BLaER1 (cell line): ENCODE results near the gene ELOA.
"Not testable (repeated sequence)": the region's sequence is repeated elsewhere in the genome, so short reads cannot be mapped to it uniquely, and the experiment has no call there.

Source experiments
- H3K27ac ChIP-seq: shearing (Covaris generic); formaldehyde crosslinking; 2 replicates; pipeline ENCODE4 v1.8.1; 2022
- H3K27me3 ChIP-seq: shearing (Covaris generic); formaldehyde crosslinking; 2 replicates; pipeline ENCODE4 v1.8.1; 2022
- H3K36me3 ChIP-seq: shearing (Covaris generic); formaldehyde crosslinking; 2 replicates; pipeline ENCODE4 v1.8.1; 2022
- H3K4me1 ChIP-seq: shearing (Covaris generic); formaldehyde crosslinking; 2 replicates; pipeline ENCODE4 v1.8.1; 2022
- H3K4me2 ChIP-seq: shearing (Covaris generic); formaldehyde crosslinking; 2 replicates; pipeline ENCODE4 v1.8.1; 2022
- H3K4me3 ChIP-seq: shearing (Covaris generic); formaldehyde crosslinking; 2 replicates; pipeline ENCODE4 v1.8.1; 2022
- H3K9ac ChIP-seq: shearing (Covaris generic); formaldehyde crosslinking; 2 replicates; pipeline ENCODE4 v1.8.1; 2022
- H3K9me3 ChIP-seq: shearing (Covaris generic); formaldehyde crosslinking; 2 replicates; pipeline ENCODE4 v1.8.1; 2022
- H4K20me1 ChIP-seq: shearing (Covaris generic); formaldehyde crosslinking; 2 replicates; pipeline ENCODE4 v1.8.1; 2022
- Cebpa-rat ChIP-seq: shearing (Covaris generic); IDR thresholded peaks from 2 replicates; pipeline ENCODE4 v1.8.1; 2022

Gene ELOA

DNA sequence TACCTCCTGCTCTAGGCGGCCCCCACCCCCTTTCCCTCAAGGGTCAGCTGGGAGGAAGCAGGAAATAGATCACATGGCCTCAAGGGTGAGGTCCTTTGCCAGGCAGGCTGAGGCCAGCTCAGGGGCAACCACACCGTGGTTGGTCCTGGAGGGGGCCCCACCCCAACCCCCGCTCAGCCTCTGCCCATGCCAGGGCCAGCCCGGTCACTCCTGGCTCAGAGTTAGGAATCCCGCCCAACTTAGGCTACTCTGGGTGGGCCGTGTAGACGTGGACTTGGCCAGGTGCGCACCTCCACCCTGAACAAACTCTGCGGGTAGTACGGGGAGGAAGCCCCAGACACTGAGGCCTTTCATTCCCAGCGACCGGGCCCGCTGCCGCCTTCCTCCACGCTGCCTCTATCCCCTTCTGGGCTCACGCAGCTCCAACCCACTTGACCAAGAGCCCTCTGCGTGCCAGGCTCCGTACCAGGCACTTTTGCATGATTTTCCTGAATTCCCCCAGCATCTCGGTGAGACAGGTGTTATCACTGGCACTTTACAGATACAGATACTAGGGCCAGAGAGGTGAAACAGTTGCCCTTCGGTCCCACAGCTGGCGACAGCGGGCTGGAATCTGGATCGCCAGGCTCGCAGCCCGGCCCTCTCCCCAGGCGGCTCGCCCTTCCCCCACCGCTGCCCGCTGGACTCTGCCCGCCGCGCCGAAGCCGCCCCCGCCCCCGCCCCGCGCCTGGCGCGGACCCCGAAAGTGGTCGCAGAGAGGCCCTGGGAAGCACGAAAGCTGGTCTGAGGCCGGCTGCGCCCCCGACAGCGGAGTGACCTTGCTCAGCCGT, 56.5 kb downstream of the ELOA start:
- TF ChIP-seq Cebpa-rat, result no peak
- H4K20me1 ChIP-seq, result 0 out of 2 replicates have a peak, but pooled peaks cover 9% of the 10 kb centered on the region
- H3K27ac ChIP-seq, result peak overlapping the region; percentile 72
- H3K4me1 ChIP-seq, result peaks cover 21% of the 10 kb centered on the region
- no peaks in the 10 kb centered on the region for H3K27me3 ChIP-seq
- peak overlapping the region; percentile 85 for H3K9ac ChIP-seq
- H3K4me2 ChIP-seq, result peak overlapping the region; percentile 96
- H3K36me3 ChIP-seq, result peaks cover 60% of the 10 kb centered on the region
- no peaks in the 10 kb centered on the region for H3K9me3 ChIP-seq
- H3K4me3 ChIP-seq, result peak overlapping the region; percentile 86

DNA sequence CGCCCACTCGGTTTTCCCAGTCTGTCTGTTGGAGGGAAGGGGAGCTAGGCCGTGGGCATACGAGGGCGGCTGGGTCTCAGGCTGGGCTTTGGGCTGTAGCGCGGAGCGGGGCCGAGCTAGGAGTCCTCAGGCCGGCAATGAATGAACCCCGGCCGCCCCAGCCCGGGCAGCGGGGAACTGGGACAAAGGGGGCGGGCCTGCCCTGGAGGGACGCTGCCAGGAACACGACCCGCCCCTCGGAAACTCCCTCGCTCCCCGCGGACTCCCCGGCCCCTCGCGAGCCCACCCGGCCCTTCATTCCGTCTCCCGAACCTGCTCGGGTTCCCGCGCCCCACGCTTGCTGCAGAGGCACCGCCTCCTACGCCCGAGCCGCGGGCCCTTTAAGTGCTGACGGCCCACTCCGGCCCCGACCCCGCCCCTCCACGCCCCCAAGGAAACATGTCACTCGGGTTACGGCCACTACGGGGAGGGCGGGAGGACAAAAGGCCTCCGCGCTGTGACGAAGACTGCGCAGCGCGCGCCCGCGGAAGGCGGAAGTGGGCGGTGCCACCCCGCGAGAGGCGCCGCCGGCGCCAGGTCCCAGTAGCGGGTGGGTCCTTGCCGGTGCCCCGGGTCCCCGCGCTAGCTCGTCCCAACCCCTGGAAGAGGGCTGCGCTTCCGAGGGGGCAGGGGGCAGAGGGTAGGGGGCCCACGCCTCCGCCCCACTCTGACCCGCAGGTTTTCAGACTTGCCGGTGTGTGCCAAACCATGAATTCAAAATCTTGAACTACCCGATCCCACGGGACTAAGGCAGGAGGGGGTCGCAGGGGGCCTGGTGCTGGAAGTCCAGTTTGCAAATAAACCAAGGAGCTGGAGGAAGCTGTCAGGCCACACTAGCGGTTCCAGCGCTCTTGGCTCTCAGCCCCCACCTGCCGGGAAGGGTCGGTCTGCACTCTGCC, 57.4 kb downstream of the ELOA start, which contains the start of gene GALE:
Gene GALE (minus strand): TSS at position 355 of the 938 bp plus-strand sequence. CDS start 1,747 bp downstream, outside the sequence.
- Histone ChIP-seq H3K27ac (peak within 1 kb of the TSS; percentile 80), H3K4me2 (peak within 1 kb of the TSS; percentile 96), H3K9ac (peak within 1 kb of the TSS; percentile 85)

GRCh38 chr1:23801338-23801748, 58.1 kb downstream of the ELOA start:
- H3K36me3 ChIP-seq, result peaks cover 49% of the 10 kb centered on the region
- H3K4me3 ChIP-seq, result peak overlapping the region; percentile 86
- TF ChIP-seq Cebpa-rat, result 0 out of 2 replicates have a peak, but pooled peaks have one; percentile 41
- H4K20me1 ChIP-seq, result 0 out of 2 replicates have a peak, but pooled peaks cover 9% of the 10 kb centered on the region
- H3K4me2 ChIP-seq, result peak overlapping the region; percentile 96
- peak overlapping the region; percentile 80 for H3K27ac ChIP-seq
- peaks cover 21% of the 10 kb centered on the region for H3K4me1 ChIP-seq
- H3K9me3 ChIP-seq, result no peaks in the 10 kb centered on the region
- peak overlapping the region; percentile 85 for H3K9ac ChIP-seq
- no peaks in the 10 kb centered on the region for H3K27me3 ChIP-seq

More for the DNA sequence above, 57.4 kb downstream of the ELOA start, which contains the start of gene GALE:
- H4K20me1 ChIP-seq, result 0 out of 2 replicates have a peak, but pooled peaks cover 9% of the 10 kb centered on the region
- peaks cover 52% of the 10 kb centered on the region for H3K36me3 ChIP-seq
- H3K4me1 ChIP-seq, result peaks cover 21% of the 10 kb centered on the region
- no peaks in the 10 kb centered on the region for H3K27me3 ChIP-seq
- H3K4me3 ChIP-seq, result peak within 1 kb of the TSS; percentile 86
- no peaks in the 10 kb centered on the region for H3K9me3 ChIP-seq
- no peak for TF ChIP-seq Cebpa-rat

GRCh38 chr1:23801876-23802275, 58.6 kb downstream of the ELOA start:
- H3K27ac ChIP-seq, result no peak overlapping the region
- 0 out of 2 replicates have a peak, but pooled peaks cover 9% of the 10 kb centered on the region for H4K20me1 ChIP-seq
- H3K4me3 ChIP-seq, result no peak overlapping the region
- H3K27me3 ChIP-seq, result no peaks in the 10 kb centered on the region
- H3K36me3 ChIP-seq, result peaks cover 49% of the 10 kb centered on the region
- TF ChIP-seq Cebpa-rat, result no peak
- peak overlapping the region; percentile 85; the same call in 1 of the 2 replicates for H3K9ac ChIP-seq
- peaks cover 21% of the 10 kb centered on the region for H3K4me1 ChIP-seq
- H3K9me3 ChIP-seq, result no peaks in the 10 kb centered on the region
- peak overlapping the region; percentile 96 for H3K4me2 ChIP-seq

- not testable (repeated sequence) for H3K9ac ChIP-seq, H3K4me3 ChIP-seq, H3K4me2 ChIP-seq, H3K9me3 ChIP-seq, H3K27ac ChIP-seq, H4K20me1 ChIP-seq, H3K27me3 ChIP-seq
- H3K36me3 ChIP-seq, result peaks cover 49% of the 10 kb centered on the region
- peaks cover 23% of the 10 kb centered on the region for H3K4me1 ChIP-seq
These were observed 59.6 kb downstream of the ELOA start for GRCh38 chr1:23802809-23803342.

DNA sequence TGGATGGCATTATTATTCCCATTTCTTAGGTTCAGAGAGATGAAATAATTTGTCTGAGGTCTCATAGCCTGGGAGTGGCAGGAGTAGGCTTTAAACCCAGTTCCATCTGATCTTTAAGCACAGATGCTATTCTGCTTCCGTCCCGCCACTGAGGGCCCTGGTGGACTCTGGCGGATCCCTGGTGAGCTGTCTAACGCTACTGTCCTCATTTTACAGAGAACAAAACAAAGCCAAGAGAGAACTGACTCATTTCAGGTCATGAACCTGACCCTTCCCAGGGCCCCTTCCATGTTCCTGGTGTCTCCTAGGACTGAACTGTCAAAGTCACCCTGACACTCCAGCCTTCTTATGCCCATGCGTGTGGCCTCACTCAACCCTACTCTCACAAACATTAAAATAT, 60.4 kb downstream of the ELOA start:
- 0 out of 2 replicates have a peak, but pooled peaks cover 9% of the 10 kb centered on the region for H4K20me1 ChIP-seq
- H3K9me3 ChIP-seq, result no peaks in the 10 kb centered on the region
- H3K36me3 ChIP-seq, result peaks cover 48% of the 10 kb centered on the region
- no peaks in the 10 kb centered on the region for H3K27me3 ChIP-seq
- H3K4me2 ChIP-seq, result no peak overlapping the region
- no peak for TF ChIP-seq Cebpa-rat
- peaks cover 26% of the 10 kb centered on the region for H3K4me1 ChIP-seq
- H3K9ac ChIP-seq, result no peak overlapping the region
- H3K27ac ChIP-seq, result no peak overlapping the region
- no peak overlapping the region for H3K4me3 ChIP-seq

DNA sequence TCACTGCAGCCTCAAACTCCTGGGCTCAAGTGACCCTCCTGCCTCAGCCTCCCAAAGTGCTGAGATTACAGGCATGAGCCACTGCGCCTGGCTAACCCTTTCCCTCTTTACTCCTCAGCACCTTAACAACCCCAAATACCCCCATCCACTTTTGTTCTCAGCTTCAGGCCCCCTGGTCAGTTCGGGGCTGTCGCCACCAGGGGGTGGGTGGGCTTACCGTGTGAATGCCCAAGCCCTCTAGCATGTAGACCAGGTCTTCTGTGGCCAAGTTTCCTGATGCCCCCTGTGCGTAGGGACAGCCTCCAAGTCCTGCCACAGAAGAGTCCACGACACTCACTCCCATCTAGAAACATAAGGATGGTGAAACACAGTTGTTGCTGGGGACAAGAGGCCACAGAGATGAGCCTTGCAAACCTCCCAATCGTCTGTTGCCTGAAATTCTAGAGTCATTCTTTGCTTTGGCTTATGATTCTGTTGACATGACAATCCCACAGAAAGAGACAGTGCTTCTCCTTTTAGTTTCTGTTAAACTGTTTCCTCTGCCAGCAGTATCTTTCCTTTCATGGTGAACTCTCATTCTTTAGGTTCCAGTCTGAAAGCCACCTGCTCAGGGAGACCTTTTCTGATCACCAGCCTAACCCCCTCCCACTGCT, 61.0 kb downstream of the ELOA start:
- H3K36me3 ChIP-seq, result peaks cover 42% of the 10 kb centered on the region; the same call in 1 of the 2 replicates
- no peaks in the 10 kb centered on the region for H3K27me3 ChIP-seq
- 0 out of 2 replicates have a peak, but pooled peaks cover 4% of the 10 kb centered on the region for H4K20me1 ChIP-seq
- H3K4me2 ChIP-seq, result no peak overlapping the region
- H3K9ac ChIP-seq, result no peak overlapping the region
- no peaks in the 10 kb centered on the region for H3K9me3 ChIP-seq
- H3K4me3 ChIP-seq, result no peak overlapping the region
- no peak overlapping the region for H3K27ac ChIP-seq
- H3K4me1 ChIP-seq, result peaks cover 20% of the 10 kb centered on the region
- no peak for TF ChIP-seq Cebpa-rat

DNA sequence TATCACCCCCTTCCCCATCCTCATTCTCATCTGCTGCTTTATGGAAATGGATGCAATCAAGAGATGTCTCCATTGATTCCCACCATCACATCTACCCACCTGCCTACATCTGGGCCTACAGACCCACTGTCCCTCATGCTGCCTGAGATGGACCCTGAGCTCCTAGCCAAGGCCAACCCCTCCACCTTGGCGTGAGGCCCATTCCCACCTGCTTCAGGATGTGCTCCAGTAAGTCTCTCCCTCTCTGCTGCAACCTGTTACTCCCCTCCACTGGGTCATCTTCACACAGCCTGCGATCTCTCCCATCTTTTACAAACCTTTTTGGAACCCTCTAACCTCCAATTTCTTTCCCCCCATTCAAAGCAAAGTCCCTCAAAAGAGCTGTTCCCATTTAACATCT, 61.8 kb downstream of the ELOA start:
- H3K9me3 ChIP-seq, result no peaks in the 10 kb centered on the region
- no peak overlapping the region for H3K9ac ChIP-seq
- H3K4me2 ChIP-seq, result no peak overlapping the region
- H3K36me3 ChIP-seq, result peaks cover 42% of the 10 kb centered on the region; the same call in 1 of the 2 replicates
- H3K4me3 ChIP-seq, result no peak overlapping the region
- no peaks in the 10 kb centered on the region for H3K27me3 ChIP-seq
- H3K27ac ChIP-seq, result no peak overlapping the region
- H4K20me1 ChIP-seq, result no peaks in the 10 kb centered on the region
- TF ChIP-seq Cebpa-rat, result no peak
- H3K4me1 ChIP-seq, result peaks cover 17% of the 10 kb centered on the region

DNA sequence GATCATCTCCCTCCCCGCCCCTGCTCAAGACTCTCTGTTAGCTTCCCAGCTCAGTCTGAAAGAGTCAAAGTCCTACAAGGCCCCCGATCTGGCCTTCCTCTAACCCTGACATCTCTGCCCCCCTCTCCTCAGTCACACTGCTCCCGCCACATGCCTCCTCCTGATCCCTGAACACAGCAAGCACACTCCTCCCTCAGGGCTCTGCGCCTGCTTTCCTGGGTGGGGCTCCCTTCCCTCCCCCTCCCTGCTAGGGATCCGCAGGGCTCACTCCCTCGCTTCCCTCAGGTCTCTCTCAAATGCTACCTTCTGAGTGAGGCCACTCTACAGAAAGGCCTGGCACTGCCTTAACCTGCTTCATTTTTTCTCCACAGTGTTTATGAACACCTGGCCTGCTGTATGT, 63.0 kb downstream of the ELOA start:
- no peak overlapping the region for H3K27ac ChIP-seq
- peaks cover 26% of the 10 kb centered on the region for H3K4me1 ChIP-seq

More for the DNA sequence above, 63.0 kb downstream of the ELOA start:
- Histone ChIP-seq H3K27me3 (no peaks in the 10 kb centered on the region), H3K9me3 (no peaks in the 10 kb centered on the region), H3K36me3 (peaks cover 42% of the 10 kb centered on the region; the same call in 1 of the 2 replicates), H3K4me3 (no peak overlapping the region), H3K9ac (no peak overlapping the region), H4K20me1 (no peaks in the 10 kb centered on the region), H3K4me2 (no peak overlapping the region)
- TF ChIP-seq Cebpa-rat, result no peak
